Duodenal mucosa (tissue), 2 donors: ENCODE measurements around the gene ELMOD1.

Experiments
- H3K27ac ChIP-seq: one replicate; pipeline ENCODE4 v1.7.0; 2013; ENCODE audit warnings: low read depth, low read length
- H3K27me3 ChIP-seq, 2 donors: one replicate each; pipeline ENCODE4 v1.7.0; 2013; ENCODE audit warnings: low read length in 2 of 2, control low read depth in 1 of 2; ENCODE audit not compliant: insufficient read depth in 2 of 2, control insufficient read depth in 1 of 2
- H3K36me3 ChIP-seq, 2 donors: one replicate each; pipeline ENCODE4 v1.7.0; 2013; ENCODE audit warnings: low read length in 2 of 2, control low read depth in 1 of 2; ENCODE audit not compliant: insufficient read depth in 2 of 2, control insufficient read depth in 1 of 2
- H3K4me1 ChIP-seq, 2 donors: one replicate each; pipeline ENCODE4 v1.7.0; 2013; ENCODE audit warnings: low read length in 2 of 2, control low read depth in 1 of 2; ENCODE audit not compliant: insufficient read depth in 2 of 2, control insufficient read depth in 1 of 2
- H3K4me3 ChIP-seq, 2 donors: one replicate each; pipeline ENCODE4 v1.7.0; 2013; ENCODE audit warnings: low read length in 2 of 2, low read depth in 1 of 2
- H3K9ac ChIP-seq, 2 donors: one replicate each; pipeline ENCODE4 v1.7.0; 2013; ENCODE audit warnings: low read length in 2 of 2, low read depth in 1 of 2
- H3K9me3 ChIP-seq, 2 donors: one replicate each; pipeline ENCODE4 v1.7.0; 2013; ENCODE audit warnings: low read length in 2 of 2, control low read depth in 1 of 2; ENCODE audit not compliant: control insufficient read depth in 1 of 2

Gene ELMOD1

DNA sequence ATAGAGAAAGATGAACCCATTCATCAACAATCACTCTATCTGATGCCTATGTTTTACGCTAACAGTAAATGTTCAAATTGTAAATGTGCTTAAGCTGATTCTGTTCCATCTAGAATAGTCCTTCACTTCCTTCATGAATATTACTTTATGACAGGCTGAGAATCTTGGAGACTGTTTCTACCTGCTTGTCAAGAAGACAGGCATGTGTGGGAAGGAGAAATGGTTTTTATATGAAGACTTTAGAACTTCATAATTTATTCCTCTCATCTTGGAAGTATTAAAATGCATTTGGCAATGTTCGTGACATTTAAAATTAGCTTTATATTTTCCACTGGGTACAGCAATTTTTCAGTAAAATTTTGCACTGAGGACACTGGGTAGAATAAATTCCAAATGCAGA is 41.0 kb downstream of the ELMOD1 start:
- Histone ChIP-seq H3K9me3 (no peaks in the 10 kb centered on the region), H3K4me3 (no peak overlapping the region), H3K36me3 (no peaks in the 10 kb centered on the region), H3K27ac (no peak overlapping the region), H3K27me3 (peaks cover 0 to 7% of the 10 kb centered on the region in 2 donors), H3K4me1 (no peaks in the 10 kb centered on the region), H3K9ac (no peak overlapping the region)

DNA sequence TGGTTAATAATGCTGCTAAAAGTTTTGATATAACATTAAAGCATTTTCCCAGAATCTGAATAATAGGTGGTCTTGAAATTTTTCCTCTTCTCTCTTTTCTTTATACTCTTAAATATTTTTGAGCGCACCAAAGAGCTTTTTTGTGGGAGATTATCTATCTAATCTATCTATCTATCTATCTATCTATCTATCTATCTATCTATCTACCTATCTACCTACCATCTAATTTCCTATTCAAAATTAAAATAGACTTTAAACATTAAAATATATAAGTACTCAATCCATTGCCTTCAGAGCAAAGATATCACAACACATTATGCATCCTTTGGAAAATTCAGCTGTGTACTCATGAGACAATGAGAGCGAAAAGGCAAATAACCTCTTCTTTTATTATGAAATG is 55.8 kb downstream of the ELMOD1 start:
- Histone ChIP-seq H3K9me3 (no peaks in the 10 kb centered on the region), H3K4me1 (no peaks in the 10 kb centered on the region), H3K4me3 (no peak overlapping the region), H3K27ac (no peak overlapping the region), H3K27me3 (no peaks in the 10 kb centered on the region), H3K9ac (no peak overlapping the region), H3K36me3 (no peaks in the 10 kb centered on the region)

DNA sequence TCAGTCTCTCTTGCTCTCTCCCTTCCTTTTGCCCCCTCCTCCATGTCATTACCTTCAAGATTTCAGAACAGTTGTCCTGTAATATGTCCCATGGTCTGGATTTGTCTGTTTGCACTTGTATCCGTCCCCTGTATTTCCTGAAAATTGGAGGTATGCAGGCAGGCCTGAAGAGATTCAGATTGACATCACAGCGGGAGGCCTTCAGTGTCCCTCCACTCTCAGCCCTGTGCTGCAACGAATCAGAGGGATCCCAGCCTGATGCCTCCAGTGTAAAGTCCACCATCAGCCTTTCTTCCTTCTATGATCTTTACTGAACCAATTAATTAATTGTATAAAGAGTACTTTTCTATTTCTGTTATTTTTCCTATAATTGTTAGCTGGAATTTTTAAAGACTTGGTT is 57.3 kb downstream of the ELMOD1 start:
- no peaks in the 10 kb centered on the region for H3K9me3 ChIP-seq
- no peak overlapping the region for H3K4me3 ChIP-seq
- no peaks in the 10 kb centered on the region for H3K4me1 ChIP-seq
- H3K9ac ChIP-seq: no peak overlapping the region
- no peaks in the 10 kb centered on the region for H3K36me3 ChIP-seq
- H3K27ac ChIP-seq: no peak overlapping the region
- H3K27me3 ChIP-seq: no peaks in the 10 kb centered on the region

DNA sequence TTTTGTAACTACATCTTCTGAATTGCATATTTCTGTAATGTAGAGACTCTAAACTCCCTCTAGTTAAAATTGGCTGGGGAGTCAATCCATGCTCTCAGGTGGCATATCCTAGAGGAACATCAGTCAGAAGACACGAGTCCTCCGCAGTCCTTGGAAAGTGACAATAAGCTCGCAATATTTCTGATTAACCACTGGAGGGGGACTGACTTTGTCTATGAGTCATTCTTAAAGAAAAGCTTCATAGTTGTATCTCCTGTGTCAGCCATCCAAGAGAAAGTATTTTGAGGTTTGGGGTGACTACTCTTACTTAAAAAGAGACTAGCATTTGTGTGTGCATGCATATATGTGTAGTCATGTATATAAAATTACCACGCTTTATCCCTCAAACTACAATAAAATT is 60.7 kb downstream of the ELMOD1 start:
- H3K4me1 ChIP-seq: no peaks in the 10 kb centered on the region
- no peaks in the 10 kb centered on the region for H3K9me3 ChIP-seq
- no peaks in the 10 kb centered on the region for H3K36me3 ChIP-seq
- no peaks in the 10 kb centered on the region for H3K27me3 ChIP-seq
- H3K9ac ChIP-seq: no peak overlapping the region
- H3K4me3 ChIP-seq: no peak overlapping the region
- no peak overlapping the region for H3K27ac ChIP-seq

DNA sequence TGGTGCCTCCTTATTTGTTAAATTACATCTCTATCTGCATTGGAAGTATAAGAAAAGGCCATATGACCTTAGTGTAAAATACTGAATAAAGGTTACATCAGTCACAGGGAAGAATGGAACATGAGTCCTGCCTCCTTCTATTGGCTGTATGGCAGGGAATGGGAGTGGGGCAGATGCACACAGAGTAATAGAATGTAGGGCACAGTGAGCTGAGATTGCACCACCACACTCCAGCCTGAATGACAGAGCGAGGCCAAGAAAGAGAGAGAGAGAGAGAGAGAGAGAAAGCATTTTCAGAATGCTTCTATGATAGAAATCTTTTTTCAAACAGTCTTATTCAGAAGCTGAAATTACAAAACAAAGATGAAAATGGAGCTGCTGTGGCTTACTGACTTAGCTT is 62.1 kb downstream of the ELMOD1 start:
- Histone ChIP-seq H3K9ac (no peak overlapping the region), H3K4me3 (no peak overlapping the region), H3K4me1 (no peaks in the 10 kb centered on the region), H3K36me3 (no peaks in the 10 kb centered on the region), H3K27ac (no peak overlapping the region), H3K9me3 (no peaks in the 10 kb centered on the region), H3K27me3 (no peaks in the 10 kb centered on the region)

DNA sequence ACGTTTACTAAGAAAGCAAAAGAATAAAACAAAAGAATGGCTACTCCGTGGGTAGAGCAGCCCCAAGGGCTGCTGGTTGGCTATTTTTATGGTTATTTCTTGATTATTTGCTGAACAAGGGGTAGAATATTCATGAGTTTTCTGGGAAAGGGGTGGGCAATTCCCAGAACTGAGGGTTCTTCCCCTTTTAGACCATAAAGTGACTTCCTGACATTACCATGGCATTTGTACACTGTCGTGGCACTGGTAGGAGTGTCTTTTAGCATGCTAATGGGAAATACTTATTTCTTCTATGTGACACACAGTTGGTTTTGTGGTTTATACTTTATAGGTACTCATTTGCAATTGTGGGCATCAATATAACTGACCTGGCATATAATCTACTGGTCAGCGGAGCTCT is 64.7 kb downstream of the ELMOD1 start:
- H3K4me3 ChIP-seq: no peak overlapping the region
- no peak overlapping the region for H3K27ac ChIP-seq
- H3K9me3 ChIP-seq: no peaks in the 10 kb centered on the region
- H3K9ac ChIP-seq: no peak overlapping the region
- H3K4me1 ChIP-seq: no peaks in the 10 kb centered on the region
- no peaks in the 10 kb centered on the region for H3K36me3 ChIP-seq
- no peaks in the 10 kb centered on the region for H3K27me3 ChIP-seq

DNA sequence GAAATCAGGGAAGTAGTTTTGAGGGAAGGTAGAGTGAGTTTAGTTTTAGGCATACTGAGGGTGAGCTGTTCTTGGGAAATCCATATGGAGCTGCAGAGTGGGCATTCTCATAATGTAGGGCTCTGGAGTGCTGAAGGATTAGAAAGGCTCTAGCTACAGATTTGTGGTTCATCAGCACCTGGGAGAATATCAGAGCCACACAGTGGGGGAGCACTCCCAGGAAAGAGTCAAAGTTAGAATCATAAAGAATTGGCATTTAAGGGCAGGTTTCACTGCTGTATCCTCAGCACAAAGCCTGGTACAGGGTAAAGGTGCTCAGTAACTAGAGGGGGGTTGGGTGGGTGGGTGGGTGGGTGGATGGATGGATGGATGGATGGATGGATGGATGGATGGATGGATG is 68.4 kb downstream of the ELMOD1 start:
- no peaks in the 10 kb centered on the region for H3K36me3 ChIP-seq
- no peaks in the 10 kb centered on the region for H3K4me1 ChIP-seq
- no peak overlapping the region for H3K27ac ChIP-seq
- no peak overlapping the region for H3K4me3 ChIP-seq
- H3K27me3 ChIP-seq: peaks cover 0 to 4% of the 10 kb centered on the region in 2 donors
- no peaks in the 10 kb centered on the region for H3K9me3 ChIP-seq
- no peak overlapping the region for H3K9ac ChIP-seq

DNA sequence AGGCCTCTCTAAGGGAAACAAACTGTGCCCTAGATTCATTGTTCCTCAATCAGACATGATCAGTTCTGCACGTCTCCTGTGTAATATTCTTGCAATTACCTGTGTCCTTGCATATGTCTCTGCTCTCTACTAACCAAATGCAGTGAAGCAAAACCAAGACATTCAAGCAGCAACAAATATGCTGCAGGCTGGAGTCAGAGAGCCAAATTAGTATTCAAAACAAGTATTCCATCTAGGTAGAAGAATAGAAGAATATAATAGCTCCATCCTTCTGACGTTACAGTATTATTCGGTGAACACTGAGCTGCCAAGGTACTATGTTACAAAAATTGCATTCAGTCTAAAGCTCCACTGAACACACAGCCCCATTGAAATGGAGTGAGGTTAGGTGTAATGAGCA is 69.1 kb downstream of the ELMOD1 start:
- Histone ChIP-seq H3K9ac (no peak overlapping the region), H3K9me3 (no peaks in the 10 kb centered on the region), H3K4me1 (no peaks in the 10 kb centered on the region), H3K27ac (no peak overlapping the region), H3K36me3 (no peaks in the 10 kb centered on the region), H3K4me3 (no peak overlapping the region), H3K27me3 (peaks cover 0 to 4% of the 10 kb centered on the region in 2 donors)

DNA sequence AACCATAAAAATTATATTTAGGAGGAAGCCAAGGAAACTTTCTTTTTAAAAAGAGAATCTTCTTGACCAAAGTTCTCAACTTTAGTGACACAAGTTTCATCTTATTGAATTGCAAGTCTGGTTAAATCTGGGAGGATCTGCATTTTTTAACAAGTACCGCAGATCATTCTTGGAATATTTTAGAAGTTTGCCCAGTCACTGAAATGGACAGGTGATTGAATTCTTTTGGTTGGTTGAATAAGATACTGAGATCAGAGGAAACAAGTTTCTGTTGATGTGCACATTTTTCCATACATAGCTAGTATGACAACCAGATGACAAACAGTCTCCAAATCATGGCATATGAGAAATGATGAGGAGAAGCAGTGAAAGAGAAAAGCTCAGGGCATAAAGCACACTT is 70.7 kb downstream of the ELMOD1 start:
- Histone ChIP-seq H3K9me3 (no peaks in the 10 kb centered on the region), H3K27ac (no peak overlapping the region), H3K4me3 (no peak overlapping the region), H3K9ac (no peak overlapping the region), H3K4me1 (no peaks in the 10 kb centered on the region), H3K27me3 (peaks cover 0 to 4% of the 10 kb centered on the region in 2 donors), H3K36me3 (no peaks in the 10 kb centered on the region)

DNA sequence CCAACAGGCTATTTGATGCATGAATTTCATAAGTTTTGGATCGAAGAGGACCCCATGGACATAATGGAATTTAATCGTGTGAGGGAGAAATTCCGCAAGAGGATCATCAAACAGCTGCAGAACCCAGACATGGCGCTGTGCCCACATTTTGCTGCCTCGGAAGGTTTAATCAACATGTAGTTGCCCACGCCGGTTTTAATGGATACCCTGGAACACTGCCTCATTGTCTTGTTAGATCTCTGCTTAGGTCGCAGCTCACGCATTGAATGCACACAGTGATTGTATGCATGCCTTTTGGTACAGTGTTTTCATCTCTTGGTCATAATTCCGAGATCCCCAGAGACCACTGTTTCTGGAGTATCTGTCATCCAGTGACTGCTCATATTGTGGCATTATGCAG is 74.1 kb downstream of the ELMOD1 start:
- Histone ChIP-seq H3K27me3 (peaks cover 0 to 4% of the 10 kb centered on the region in 2 donors), H3K9me3 (no peaks in the 10 kb centered on the region), H3K36me3 (no peaks in the 10 kb centered on the region), H3K4me3 (no peak overlapping the region), H3K27ac (no peak overlapping the region), H3K9ac (no peak overlapping the region), H3K4me1 (no peaks in the 10 kb centered on the region)

DNA sequence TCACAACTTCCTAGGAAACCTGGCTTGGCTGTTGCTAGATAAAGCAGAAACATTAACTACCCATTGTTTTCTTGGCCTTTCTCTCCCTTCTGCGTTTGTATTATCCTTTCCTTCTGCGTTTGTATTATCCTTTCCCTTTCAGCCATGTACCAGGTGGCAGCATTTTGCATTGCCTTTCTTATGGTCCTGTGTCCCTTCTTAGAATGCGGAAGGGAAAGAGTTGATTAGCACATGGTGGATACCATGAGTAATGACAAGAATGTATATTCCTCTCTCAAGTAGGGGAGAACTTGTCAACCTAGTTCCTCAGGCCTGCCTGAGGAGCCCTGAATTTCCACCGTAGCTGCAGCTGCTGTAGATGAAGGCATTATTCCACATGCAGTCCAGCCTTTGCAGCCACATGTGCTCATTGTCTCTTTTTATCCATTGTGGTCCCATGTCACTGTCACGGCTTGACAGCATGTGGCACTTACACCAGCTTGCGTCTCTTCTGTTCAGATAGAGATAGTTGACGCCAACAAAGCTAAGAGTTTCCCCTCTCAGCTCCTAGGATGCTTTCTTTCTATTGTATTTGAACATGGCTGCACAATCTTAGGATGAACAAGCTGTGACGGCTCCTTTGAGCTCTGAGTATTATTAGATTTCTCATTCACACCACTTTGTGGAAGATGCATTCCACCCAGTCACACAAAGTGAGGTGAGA is 76.1 kb downstream of the ELMOD1 start:
- Histone ChIP-seq H3K9ac (no peak overlapping the region), H3K4me3 (no peak overlapping the region), H3K27me3 (peaks cover 3 to 4% of the 10 kb centered on the region in 2 donors), H3K27ac (no peak overlapping the region), H3K4me1 (no peaks in the 10 kb centered on the region), H3K9me3 (no peaks in the 10 kb centered on the region), H3K36me3 (no peaks in the 10 kb centered on the region)
